OCI-LY3 (cell line): ENCODE results near the gene MUSTN1.

Experiments used
- EZH2phosphoT487 ChIP-seq: fragments of 200-600 bp; shearing (Covaris generic); IDR thresholded peaks from 2 replicates; pipeline ENCODE4 v1.6.1; 2018; ENCODE audit warnings: antibody characterized with exemption, mixed run types, low read depth
- TF ChIP-seq, protein P1 (sequence below): fragments of 200-600, 300-600 bp; sonication (generic); IDR thresholded peaks from 2 replicates; pipeline ENCODE4 v1.5.1; 2014; ENCODE audit warnings: antibody characterized with exemption, low read length, low read depth

DNA sequence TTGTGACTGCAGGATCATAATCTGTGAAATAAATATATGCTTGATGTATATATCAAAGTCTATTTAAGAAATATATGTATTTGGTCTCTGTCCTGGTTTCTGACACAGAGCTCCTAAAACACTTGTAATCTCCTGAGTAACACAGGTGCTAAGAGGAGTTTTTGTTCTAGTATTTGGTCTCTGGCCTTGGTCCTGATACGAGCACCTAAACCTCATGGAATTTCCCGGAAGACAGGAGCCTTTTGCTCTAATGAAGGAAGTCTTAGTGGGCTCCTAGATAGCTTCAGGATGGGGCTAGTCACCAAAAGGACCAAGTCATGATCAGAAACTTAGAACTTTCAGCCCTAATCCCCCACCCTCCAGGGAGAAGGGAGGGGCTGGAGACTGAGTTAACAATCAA lies 19.2 kb upstream of the MUSTN1 start:
- TF ChIP-seq, protein P1, sequence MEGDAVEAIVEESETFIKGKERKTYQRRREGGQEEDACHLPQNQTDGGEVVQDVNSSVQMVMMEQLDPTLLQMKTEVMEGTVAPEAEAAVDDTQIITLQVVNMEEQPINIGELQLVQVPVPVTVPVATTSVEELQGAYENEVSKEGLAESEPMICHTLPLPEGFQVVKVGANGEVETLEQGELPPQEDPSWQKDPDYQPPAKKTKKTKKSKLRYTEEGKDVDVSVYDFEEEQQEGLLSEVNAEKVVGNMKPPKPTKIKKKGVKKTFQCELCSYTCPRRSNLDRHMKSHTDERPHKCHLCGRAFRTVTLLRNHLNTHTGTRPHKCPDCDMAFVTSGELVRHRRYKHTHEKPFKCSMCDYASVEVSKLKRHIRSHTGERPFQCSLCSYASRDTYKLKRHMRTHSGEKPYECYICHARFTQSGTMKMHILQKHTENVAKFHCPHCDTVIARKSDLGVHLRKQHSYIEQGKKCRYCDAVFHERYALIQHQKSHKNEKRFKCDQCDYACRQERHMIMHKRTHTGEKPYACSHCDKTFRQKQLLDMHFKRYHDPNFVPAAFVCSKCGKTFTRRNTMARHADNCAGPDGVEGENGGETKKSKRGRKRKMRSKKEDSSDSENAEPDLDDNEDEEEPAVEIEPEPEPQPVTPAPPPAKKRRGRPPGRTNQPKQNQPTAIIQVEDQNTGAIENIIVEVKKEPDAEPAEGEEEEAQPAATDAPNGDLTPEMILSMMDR: no peak
- no peak for TF ChIP-seq EZH2phosphoT487
